Measurements from ENCODE around the gene PRDM15.

PRDM15 gene

GRCh38 chr21:41861987-41862386 is 17.2 kb downstream of the PRDM15 start:
- no peak for FAIRE-seq

- FAIRE-seq: no peak
Observed at GRCh38 chr21:41861255-41861654, 17.9 kb downstream of the PRDM15 start.

GRCh38 chr21:41859297-41859980 is 19.7 kb downstream of the PRDM15 start:
- no peak for FAIRE-seq

- no peak for FAIRE-seq
Observed at GRCh38 chr21:41858466-41859296, 20.5 kb downstream of the PRDM15 start.

GRCh38 chr21:41857771-41858300 is 21.3 kb downstream of the PRDM15 start:
- FAIRE-seq: no peak

GRCh38 chr21:41856572-41856971 is 22.6 kb downstream of the PRDM15 start:
- FAIRE-seq: no peak

GRCh38 chr21:41854426-41854995 is 24.6 kb downstream of the PRDM15 start:
- FAIRE-seq: no peak

GRCh38 chr21:41852929-41853320 is 26.2 kb downstream of the PRDM15 start:
- no peak for FAIRE-seq

GRCh38 chr21:41852151-41852928 is 26.8 kb downstream of the PRDM15 start:
- FAIRE-seq: no peak

- no peak for FAIRE-seq
Observed at GRCh38 chr21:41851090-41851790, 27.9 kb downstream of the PRDM15 start.

GRCh38 chr21:41850085-41850484 is 29.1 kb downstream of the PRDM15 start:
- no peak for FAIRE-seq

- no peak for FAIRE-seq
Observed at GRCh38 chr21:41848958-41849580, 30.1 kb downstream of the PRDM15 start.

- FAIRE-seq: no peak
Observed at GRCh38 chr21:41848533-41848932, 30.6 kb downstream of the PRDM15 start.

GRCh38 chr21:41847066-41847804 is 31.9 kb downstream of the PRDM15 start:
- no peak for FAIRE-seq

GRCh38 chr21:41846536-41846935 is 32.6 kb downstream of the PRDM15 start:
- no peak for FAIRE-seq

- FAIRE-seq: no peak
Observed at GRCh38 chr21:41846033-41846317, 33.2 kb downstream of the PRDM15 start.

GRCh38 chr21:41845310-41846032 is 33.7 kb downstream of the PRDM15 start:
- no peak for FAIRE-seq

- FAIRE-seq: no peak
Observed at GRCh38 chr21:41843584-41843983, 35.6 kb downstream of the PRDM15 start.

- no peak for FAIRE-seq
Observed at GRCh38 chr21:41840880-41841279, 38.3 kb downstream of the PRDM15 start.

GRCh38 chr21:41839387-41840000 is 39.6 kb downstream of the PRDM15 start:
- FAIRE-seq: no peak
